AG09309 (cell line): ENCODE data around the gene AQP1.
A peak's percentile ranks its signal among the peaks of the same experiment; 100 is the strongest.

Source experiments
- DNase-seq: peaks from one replicate; pipeline ENCODE4 v3.0.0-alpha.2; 2010; ENCODE audit warnings: low read depth
- H3K4me3 ChIP-seq: 2 replicates; pipeline ENCODE4 v1.5.1; 2011; ENCODE audit warnings: mild to moderate bottlenecking, low read depth, low read length, moderate library complexity; ENCODE audit not compliant: control insufficient read depth
- CTCF ChIP-seq: IDR thresholded peaks from 2 replicates; pipeline ENCODE4 v1.5.1; 2011; ENCODE audit warnings: mild to moderate bottlenecking, low read depth, low read length, inconsistent platforms; ENCODE audit not compliant: insufficient read depth, control insufficient read depth; ENCODE audit errors: missing control alignments

Gene AQP1

GRCh38 chr7:30935569-30935877 is 23.9 kb downstream of the AQP1 start:
- DNase-seq = no peak
- TF ChIP-seq CTCF = no peak
- H3K4me3 ChIP-seq = no peak overlapping the region

GRCh38 chr7:30936650-30937245 is 25.1 kb downstream of the AQP1 start:
- DNase-seq = no peak
- TF ChIP-seq CTCF = no peak
- H3K4me3 ChIP-seq = no peak overlapping the region

- no peak for TF ChIP-seq CTCF
- no peak overlapping the region for H3K4me3 ChIP-seq
- no peak for DNase-seq
Observed at GRCh38 chr7:30937416-30937815, 25.8 kb downstream of the AQP1 start.

GRCh38 chr7:30938435-30939316 is 27.0 kb downstream of the AQP1 start:
- H3K4me3 ChIP-seq = no peak overlapping the region
- no peak for DNase-seq
- peak; percentile 98 for TF ChIP-seq CTCF

- no peak overlapping the region for H3K4me3 ChIP-seq
- no peak for TF ChIP-seq CTCF
- DNase-seq = no peak
Observed at GRCh38 chr7:30941582-30942323, 30.1 kb downstream of the AQP1 start.

- no peak overlapping the region for H3K4me3 ChIP-seq
- no peak for DNase-seq
- TF ChIP-seq CTCF = no peak
Observed at GRCh38 chr7:30950197-30950596, 38.5 kb downstream of the AQP1 start.
